Neural crest cell (in vitro differentiated cells): ENCODE results near the gene KCNIP3. TPM values are rescaled to one million over a fixed set of nuclear protein-coding genes. Genes with fewer than 3 reads are reported as not detected.
A peak's percentile ranks its signal among the peaks of the same experiment; 100 is the strongest.

Source experiments
- DNase-seq: peaks from one replicate; pipeline ENCODE4 v3.0.0; 2021; ENCODE audit warnings: low read depth, mixed read lengths, low spot score
- H3K27ac Mint-ChIP-seq: one replicate; pipeline ENCODE4 v1.8.0; 2021; ENCODE audit warnings: mild to moderate bottlenecking, mixed read lengths; ENCODE audit not compliant: unreplicated experiment
- H3K27me3 Mint-ChIP-seq: 2 replicates; pipeline ENCODE4 v1.8.0; 2021; ENCODE audit warnings: low read depth, mild to moderate bottlenecking, mixed read lengths
- H3K36me3 Mint-ChIP-seq: 2 replicates; pipeline ENCODE4 v1.8.0; 2021; ENCODE audit warnings: low read depth, mild to moderate bottlenecking, mixed read lengths
- H3K4me1 Mint-ChIP-seq: 2 replicates; pipeline ENCODE4 v1.8.0; 2021; ENCODE audit warnings: mixed read lengths
- H3K4me3 Mint-ChIP-seq: one replicate; pipeline ENCODE4 v1.8.0; 2021; ENCODE audit warnings: mild to moderate bottlenecking, mixed read lengths
- H3K9me3 Mint-ChIP-seq: 2 replicates; pipeline ENCODE4 v1.8.0; 2021; ENCODE audit warnings: mixed read lengths
- total RNA-seq: library from RNA; stranded (reverse); gene quantifications from 2 replicates; pipeline ENCODE4 v1.2.1, GENCODE V29; 2021
- TF ChIP-seq, protein P1 (sequence below): fragments of 200-600 bp; sonication (generic); conservative IDR thresholded peaks from 2 replicates; pipeline ENCODE4 v1.5.0; 2021; ENCODE audit warnings: antibody characterized with exemption, mild to moderate bottlenecking

The KCNIP3 gene
- total RNA-seq, 1 donor from 2014 or later: 2.9 TPM

DNA sequence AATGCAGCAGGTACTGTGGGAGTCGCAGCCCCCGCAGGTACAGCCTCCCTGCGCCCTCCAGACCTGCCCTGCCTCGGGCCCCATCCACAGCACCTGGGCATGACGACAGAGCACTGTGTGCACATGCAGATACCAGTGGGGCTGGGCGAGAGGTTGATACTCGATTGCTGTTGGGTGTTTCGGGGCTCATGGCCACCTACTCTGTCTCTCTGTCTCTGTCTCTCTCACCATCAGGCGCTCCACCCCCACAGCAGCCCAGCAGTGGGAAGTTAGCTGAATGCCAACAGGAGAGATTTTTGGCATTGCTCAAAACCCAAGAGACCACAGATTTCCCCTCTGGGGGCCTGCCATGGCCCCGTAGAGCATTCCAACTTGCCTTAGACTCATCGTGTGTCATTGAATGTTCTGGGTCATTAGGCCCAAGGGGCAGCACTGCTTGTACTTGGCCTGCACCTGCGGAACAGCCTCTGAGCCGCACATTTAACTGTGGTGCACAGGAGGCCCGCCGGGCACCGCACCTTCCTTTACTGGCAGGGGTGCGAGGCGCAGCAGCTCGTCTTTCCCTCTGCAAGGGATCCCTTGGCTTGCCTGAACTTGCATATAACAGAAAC is 18.8 kb downstream of the KCNIP3 start:
- Mint-ChIP-seq H3K27me3 (no peaks in the 10 kb centered on the region), H3K27ac (no peak overlapping the region), H3K4me3 (no peak overlapping the region), H3K4me1 (peaks cover 19% of the 10 kb centered on the region), H3K9me3 (no peaks in the 10 kb centered on the region), H3K36me3 (no peaks in the 10 kb centered on the region)
- TF ChIP-seq, protein P1, sequence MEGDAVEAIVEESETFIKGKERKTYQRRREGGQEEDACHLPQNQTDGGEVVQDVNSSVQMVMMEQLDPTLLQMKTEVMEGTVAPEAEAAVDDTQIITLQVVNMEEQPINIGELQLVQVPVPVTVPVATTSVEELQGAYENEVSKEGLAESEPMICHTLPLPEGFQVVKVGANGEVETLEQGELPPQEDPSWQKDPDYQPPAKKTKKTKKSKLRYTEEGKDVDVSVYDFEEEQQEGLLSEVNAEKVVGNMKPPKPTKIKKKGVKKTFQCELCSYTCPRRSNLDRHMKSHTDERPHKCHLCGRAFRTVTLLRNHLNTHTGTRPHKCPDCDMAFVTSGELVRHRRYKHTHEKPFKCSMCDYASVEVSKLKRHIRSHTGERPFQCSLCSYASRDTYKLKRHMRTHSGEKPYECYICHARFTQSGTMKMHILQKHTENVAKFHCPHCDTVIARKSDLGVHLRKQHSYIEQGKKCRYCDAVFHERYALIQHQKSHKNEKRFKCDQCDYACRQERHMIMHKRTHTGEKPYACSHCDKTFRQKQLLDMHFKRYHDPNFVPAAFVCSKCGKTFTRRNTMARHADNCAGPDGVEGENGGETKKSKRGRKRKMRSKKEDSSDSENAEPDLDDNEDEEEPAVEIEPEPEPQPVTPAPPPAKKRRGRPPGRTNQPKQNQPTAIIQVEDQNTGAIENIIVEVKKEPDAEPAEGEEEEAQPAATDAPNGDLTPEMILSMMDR: no peak
- DNase-seq: no peak

DNA sequence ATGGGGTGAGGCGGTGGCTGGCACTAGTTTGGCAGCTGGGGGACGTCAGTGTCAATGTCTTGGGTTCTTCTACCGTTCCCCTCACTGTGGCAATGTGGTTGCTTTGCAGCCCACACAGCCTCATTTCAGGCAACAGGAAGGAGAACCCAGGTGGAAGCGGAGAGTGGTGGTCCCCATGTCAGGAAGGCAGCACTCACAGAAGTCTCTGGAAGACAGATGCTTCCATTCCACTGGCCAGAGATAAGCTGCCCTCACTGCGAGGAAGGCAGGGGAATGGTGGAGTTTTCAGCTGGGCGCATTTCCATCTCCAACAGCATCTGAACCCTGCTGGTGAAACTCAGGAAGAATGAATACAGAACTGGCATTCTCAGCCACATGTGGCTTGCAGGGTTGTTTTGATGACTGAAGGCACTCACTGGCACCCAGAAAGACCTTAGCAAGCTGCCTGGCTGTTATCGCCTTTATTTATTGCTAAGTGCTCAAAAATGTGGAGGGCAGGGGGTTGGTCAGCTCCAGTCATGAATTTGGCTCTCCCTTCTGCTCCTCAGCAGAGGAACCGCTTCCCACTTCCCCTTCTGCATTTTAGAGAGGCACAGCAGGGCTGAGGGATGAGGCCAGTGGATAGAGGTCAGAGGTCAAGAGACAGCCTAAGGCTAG is 19.4 kb downstream of the KCNIP3 start:
- no peaks in the 10 kb centered on the region for H3K9me3 Mint-ChIP-seq
- H3K27ac Mint-ChIP-seq: no peak overlapping the region
- DNase-seq: no peak
- TF ChIP-seq, protein P1: no peak
- no peak overlapping the region for H3K4me3 Mint-ChIP-seq
- H3K4me1 Mint-ChIP-seq: peaks cover 19% of the 10 kb centered on the region
- no peaks in the 10 kb centered on the region for H3K27me3 Mint-ChIP-seq
- no peaks in the 10 kb centered on the region for H3K36me3 Mint-ChIP-seq

DNA sequence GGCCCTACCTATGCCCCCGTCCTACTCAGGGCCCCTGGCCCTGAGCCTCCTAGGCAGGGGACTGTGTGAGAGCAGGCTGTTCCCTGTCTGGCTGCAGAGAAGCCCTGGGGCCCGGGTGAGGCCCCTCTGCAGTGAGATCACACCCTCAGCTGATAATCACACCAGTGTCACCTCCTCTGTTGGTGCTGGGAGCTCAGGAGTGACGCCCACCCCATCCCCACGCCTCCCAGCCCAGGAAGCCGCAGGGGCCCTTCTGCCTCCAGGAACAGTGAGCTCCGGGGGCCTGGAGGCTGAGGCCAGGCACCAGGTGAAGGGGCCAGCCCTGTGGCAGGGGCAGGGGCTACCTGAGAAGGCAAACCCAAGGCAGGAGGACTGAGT is 20.0 kb downstream of the KCNIP3 start:
- H3K36me3 Mint-ChIP-seq: no peaks in the 10 kb centered on the region
- TF ChIP-seq, protein P1: no peak
- DNase-seq: no peak
- no peaks in the 10 kb centered on the region for H3K9me3 Mint-ChIP-seq
- H3K4me3 Mint-ChIP-seq: no peak overlapping the region
- peaks cover 19% of the 10 kb centered on the region for H3K4me1 Mint-ChIP-seq
- no peak overlapping the region for H3K27ac Mint-ChIP-seq
- H3K27me3 Mint-ChIP-seq: no peaks in the 10 kb centered on the region

DNA sequence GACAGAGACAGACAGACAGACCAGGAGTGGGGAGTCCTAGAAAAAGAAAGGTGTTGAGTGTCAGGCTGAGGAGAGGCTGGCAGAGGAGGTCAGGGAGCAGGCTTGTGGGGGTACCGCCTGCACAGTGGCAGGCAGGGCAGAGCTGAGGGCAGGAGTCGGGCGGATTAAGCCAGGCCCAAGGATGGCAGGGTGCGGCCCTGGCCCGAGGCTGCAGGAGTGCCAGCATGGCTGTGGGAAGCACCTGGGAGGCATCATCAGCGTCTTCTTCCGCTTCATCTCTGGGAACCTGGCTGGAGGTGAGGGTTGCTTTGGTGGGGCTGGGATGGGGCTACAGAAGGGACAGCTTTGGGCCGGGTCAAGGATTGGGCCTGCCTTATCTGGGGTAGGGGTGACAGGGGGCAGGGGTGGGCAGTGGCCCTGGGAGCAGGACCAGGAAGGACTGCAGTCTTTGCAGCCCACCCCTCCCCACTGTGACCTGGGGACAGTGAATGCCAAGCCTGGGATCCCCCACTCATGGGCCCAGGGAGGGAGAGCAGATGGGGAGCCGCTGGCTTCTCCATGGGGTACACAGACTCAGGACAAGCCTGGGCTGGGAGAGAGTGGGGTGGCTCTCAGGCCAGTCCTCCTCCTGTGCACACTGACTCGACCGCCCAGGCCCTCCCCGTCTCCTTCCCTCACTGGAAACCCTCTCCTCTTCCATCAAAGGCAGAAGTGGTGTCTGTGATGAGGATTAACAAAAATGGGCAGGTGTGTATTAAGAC is 20.7 kb downstream of the KCNIP3 start:
- Mint-ChIP-seq H3K36me3 (no peaks in the 10 kb centered on the region), H3K9me3 (no peaks in the 10 kb centered on the region), H3K27me3 (no peaks in the 10 kb centered on the region), H3K4me1 (peaks cover 19% of the 10 kb centered on the region), H3K27ac (peak overlapping the region; percentile 83), H3K4me3 (no peak overlapping the region)
- DNase-seq: no peak
- TF ChIP-seq, protein P1: no peak

DNA sequence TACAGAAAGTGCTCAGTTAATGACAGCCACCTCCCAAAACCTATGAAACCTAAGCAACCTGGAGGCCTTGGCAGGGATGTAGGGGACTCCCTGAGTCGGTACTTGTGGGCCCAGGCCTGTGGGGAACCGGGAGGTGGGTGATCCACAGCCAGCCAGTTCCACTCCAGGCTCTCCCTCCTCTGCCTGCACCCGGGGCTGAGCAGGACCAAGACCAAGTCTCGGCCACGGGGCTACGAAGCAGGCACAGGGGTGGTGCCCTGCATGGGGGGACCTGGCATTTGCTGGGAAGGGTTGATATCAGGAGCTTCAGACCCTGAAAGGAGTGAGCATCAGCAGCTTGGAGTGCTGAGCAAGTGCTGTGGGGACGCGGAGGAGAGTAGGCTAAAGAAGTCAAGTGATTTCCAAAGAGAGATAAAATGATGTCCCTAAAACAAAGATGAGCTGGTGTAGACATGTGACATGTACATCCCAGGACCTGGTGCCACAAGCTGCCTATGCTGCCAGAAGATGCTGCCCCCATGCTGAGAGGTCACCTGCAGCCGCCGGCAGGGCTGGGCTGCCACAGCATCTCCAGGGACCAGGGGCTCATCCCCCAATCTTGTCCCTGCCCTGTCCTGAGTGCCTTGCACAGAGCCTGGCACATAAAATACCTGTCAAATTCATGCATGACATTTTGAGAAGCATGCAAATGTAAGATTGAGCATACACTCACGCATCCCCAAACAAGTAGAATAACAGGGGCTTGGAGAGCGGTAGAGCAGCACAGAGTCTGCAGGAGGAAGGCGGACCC is 21.5 kb downstream of the KCNIP3 start:
- H3K4me1 Mint-ChIP-seq: peaks cover 19% of the 10 kb centered on the region
- H3K36me3 Mint-ChIP-seq: no peaks in the 10 kb centered on the region
- no peaks in the 10 kb centered on the region for H3K9me3 Mint-ChIP-seq
- TF ChIP-seq, protein P1: no peak
- no peak for DNase-seq
- H3K27ac Mint-ChIP-seq: no peak overlapping the region
- H3K4me3 Mint-ChIP-seq: no peak overlapping the region
- no peaks in the 10 kb centered on the region for H3K27me3 Mint-ChIP-seq
